GM10266 (cell line): ENCODE measurements around the gene ZNF486.
"Not testable (repeated sequence)": the region's sequence is repeated elsewhere in the genome, so short reads cannot be mapped to it uniquely, and the experiment has no call there.

Experiments used
- DNase-seq: peaks from one replicate; pipeline ENCODE4 v3.0.0; 2012; ENCODE audit errors: extremely low spot score
- TF ChIP-seq, protein P1 (sequence below): IDR thresholded peaks from 2 replicates; pipeline ENCODE4 v1.5.1; 2012; ENCODE audit warnings: mild to moderate bottlenecking, low read depth; ENCODE audit not compliant: control insufficient read depth, insufficient read depth; ENCODE audit errors: missing control alignments

Gene ZNF486

DNA sequence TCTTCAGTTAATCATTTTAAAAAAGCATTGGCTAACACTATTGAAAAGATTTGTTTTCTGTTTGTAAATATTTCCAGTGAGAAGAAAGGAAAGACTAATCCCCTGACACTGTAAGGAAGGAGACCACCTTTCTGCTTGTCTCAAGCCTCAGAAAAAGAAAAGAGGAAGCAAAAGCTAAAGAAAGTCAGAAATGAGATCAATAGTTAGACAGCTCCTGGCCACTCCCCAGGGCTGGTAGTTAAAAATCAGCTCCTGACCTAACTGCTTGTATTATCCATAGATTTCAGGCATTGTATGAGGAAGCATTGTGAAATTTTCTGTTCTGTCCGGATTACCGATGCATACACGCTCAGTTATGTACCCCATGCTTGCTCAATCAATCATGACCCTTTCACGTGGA, 76.6 kb downstream of the ZNF486 start:
- no peak for DNase-seq
- TF ChIP-seq, protein P1, sequence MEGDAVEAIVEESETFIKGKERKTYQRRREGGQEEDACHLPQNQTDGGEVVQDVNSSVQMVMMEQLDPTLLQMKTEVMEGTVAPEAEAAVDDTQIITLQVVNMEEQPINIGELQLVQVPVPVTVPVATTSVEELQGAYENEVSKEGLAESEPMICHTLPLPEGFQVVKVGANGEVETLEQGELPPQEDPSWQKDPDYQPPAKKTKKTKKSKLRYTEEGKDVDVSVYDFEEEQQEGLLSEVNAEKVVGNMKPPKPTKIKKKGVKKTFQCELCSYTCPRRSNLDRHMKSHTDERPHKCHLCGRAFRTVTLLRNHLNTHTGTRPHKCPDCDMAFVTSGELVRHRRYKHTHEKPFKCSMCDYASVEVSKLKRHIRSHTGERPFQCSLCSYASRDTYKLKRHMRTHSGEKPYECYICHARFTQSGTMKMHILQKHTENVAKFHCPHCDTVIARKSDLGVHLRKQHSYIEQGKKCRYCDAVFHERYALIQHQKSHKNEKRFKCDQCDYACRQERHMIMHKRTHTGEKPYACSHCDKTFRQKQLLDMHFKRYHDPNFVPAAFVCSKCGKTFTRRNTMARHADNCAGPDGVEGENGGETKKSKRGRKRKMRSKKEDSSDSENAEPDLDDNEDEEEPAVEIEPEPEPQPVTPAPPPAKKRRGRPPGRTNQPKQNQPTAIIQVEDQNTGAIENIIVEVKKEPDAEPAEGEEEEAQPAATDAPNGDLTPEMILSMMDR: no peak

DNA sequence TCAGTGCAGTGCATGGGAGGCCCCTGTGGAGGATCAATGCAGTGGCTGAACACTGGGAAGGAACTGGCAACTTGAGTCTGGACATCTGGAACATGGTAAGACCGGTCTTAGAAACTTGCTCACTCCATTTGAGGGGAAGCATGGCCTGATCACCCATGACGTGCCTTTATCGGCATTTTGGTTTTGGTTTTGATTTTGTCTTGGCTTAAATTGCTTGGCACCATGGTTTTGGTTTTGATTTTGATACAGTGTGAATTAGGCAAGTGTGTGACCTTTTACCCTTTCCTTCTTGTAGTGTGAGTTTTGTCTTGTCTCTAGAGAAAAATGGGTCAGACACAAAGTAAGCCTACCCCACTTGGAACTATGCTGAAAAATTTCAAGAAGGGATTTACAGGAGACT, 77.3 kb downstream of the ZNF486 start:
- TF ChIP-seq, protein P1: no peak
- DNase-seq: no peak

DNA sequence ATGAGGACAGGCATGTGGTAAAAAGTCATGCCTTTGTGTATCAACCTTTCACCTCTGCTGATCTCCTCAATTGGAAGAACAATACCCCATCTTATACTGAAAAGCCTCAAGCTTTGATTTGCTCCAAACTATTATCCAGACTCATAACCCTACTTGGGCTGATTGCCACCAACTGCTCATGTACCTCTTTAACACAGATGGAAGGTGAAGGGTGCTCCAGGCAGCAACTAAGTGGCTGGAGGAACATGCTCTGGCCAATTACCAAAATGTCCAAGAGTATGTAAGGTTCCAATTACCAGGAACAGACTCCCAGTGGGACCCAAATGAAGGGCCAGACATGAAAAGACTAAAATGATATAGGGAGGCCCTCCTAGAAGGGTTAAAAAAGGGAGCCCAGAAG, 78.3 kb downstream of the ZNF486 start:
- TF ChIP-seq, protein P1: no peak
- no peak for DNase-seq

DNA sequence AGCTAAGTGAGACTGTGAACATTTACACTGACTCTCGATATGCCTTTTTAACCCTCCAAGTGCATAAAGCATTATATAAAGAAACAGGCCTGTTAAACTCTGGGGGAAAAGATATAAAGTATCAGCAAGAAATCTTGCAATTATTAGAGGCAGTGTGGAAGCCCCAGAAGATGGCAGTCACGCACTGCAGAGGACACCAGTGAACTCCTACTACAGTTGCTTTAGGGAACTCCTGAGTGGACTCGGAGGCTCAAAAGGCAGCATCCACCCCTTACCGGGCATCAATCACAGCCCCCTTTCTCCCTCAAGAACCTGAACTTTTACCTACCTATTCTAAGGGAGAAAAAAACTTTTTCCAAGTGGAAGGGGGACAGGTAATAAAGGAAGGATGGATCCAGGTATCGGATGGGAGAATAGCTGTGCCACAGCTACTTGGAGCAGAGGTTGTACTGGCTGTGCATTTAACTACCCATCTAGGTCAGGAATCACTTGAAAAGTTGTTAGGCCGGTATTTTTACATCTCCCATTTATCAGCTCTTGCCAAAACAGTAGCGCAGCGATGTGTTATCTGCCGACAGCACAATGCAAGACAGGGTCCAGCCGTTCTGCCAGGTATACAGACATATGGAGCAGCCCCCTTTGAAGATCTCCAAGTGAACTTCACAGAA, 80.1 kb downstream of the ZNF486 start:
- TF ChIP-seq, protein P1: no peak
- no peak for DNase-seq

DNA sequence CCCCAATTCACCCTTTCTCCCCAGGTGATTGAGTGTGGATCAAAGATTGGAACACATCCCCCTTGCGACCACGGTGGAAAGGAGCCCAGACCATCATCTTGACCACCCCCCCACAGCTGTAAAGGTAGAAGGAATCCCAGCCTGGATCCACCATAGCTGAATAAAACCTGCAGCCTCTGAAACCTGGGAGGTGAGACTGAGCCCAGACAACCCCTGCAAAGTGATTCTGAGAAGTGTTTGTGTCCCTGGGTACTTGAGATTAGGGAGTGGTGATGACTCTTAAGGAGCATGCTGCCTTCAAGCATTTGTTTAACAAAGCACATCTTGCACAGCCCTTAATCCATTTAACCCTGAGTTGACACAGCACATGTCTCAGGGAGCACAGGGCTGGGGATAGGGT, 81.2 kb downstream of the ZNF486 start:
- not testable (repeated sequence) for DNase-seq
